SK-N-SH (cell line): Measurements from ENCODE around the gene TSEN15. TPM values are rescaled to one million over a fixed set of nuclear protein-coding genes. Genes with fewer than 3 reads are reported as not detected.

Experiments
- CTCF ChIA-PET: fragments of 300-600, 350-600 bp; formaldehyde crosslinking; extraction: SDS; loops from one replicate; lab custom pipeline; 2021; lab: Yijun Ruan, JAX
- POLR2A ChIA-PET: fragments of 350-600 bp; sonication (Branson Sonifier 250); formaldehyde crosslinking; extraction: SDS; loops from one replicate; lab custom pipeline; 2020; ENCODE audit warnings: antibody characterized with exemption, inconsistent platforms; lab: Yijun Ruan, JAX
- DNase-seq: peaks from one replicate; pipeline ENCODE4 v3.0.0; 2012
- H2AFZ ChIP-seq: fragments of 200-600 bp; sonication (generic); 2 replicates; pipeline ENCODE4 v1.8.1; 2016; ENCODE audit warnings: antibody characterized with exemption, mild to moderate bottlenecking, low read depth
- H3F3A ChIP-seq: fragments of 200-600 bp; sonication (generic); replicated peaks from 2 replicates; pipeline ENCODE3; 2016; ENCODE audit warnings: antibody characterized with exemption, mild to moderate bottlenecking; ENCODE audit not compliant: insufficient read depth
- H3K27ac ChIP-seq, 2 experiments: fragments of 200-500 bp in 1 of 2; fragments of 200-600 bp in 1 of 2; sonication (Bioruptor generic) in 1 of 2; sonication (generic), shearing (Covaris generic) in 1 of 2; 2 replicates each; pipeline versions ENCODE4 v1.5.1 to v1.6.1; 2014 to 2016; ENCODE audit warnings: low read depth in 2 of 2, inconsistent platforms in 1 of 2, low read length in 1 of 2, mild to moderate bottlenecking in 1 of 2, mixed read lengths in 1 of 2
- H3K27me3 ChIP-seq: fragments of 200-600 bp; sonication (generic), shearing (Covaris generic); 2 replicates; pipeline ENCODE4 v1.6.1; 2016; ENCODE audit warnings: mixed run types; ENCODE audit not compliant: insufficient read depth
- H3K36me3 ChIP-seq, 2 experiments: fragments of 200-500 bp in 1 of 2; fragments of 200-600 bp in 1 of 2; sonication (Bioruptor generic) in 1 of 2; sonication (generic) in 1 of 2; replicated peaks in 1 of 2; 2 replicates each; pipeline versions ENCODE3 to v1.5.1; 2014 to 2016; ENCODE audit warnings: low read length in 1 of 2, mild to moderate bottlenecking in 1 of 2; ENCODE audit not compliant: insufficient read depth in 2 of 2, control insufficient read depth in 1 of 2
- H3K4me1 ChIP-seq, 2 experiments: fragments of 200-500 bp in 1 of 2; fragments of 200-600 bp in 1 of 2; sonication (Bioruptor generic) in 1 of 2; sonication (generic), shearing (Covaris generic) in 1 of 2; 2 replicates each; pipeline versions ENCODE4 v1.5.1 to v1.6.1; 2014 to 2016; ENCODE audit warnings: low read depth in 1 of 2, low read length in 1 of 2, mixed run types in 1 of 2; ENCODE audit not compliant: insufficient read depth in 2 of 2, control insufficient read depth in 1 of 2
- H3K4me2 ChIP-seq: fragments of 200-600 bp; sonication (generic), shearing (Covaris generic); 2 replicates; pipeline ENCODE4 v1.6.1; 2017; ENCODE audit warnings: mixed run types
- H3K4me3 ChIP-seq, 2 experiments: fragments of 200-500 bp in 1 of 2; fragments of 200-600 bp in 1 of 2; sonication (Bioruptor generic) in 1 of 2; sonication (generic), shearing (Covaris generic) in 1 of 2; 2 replicates each; pipeline versions ENCODE4 v1.5.1 to v1.8.1; 2014 to 2016; ENCODE audit warnings: low read depth in 2 of 2, inconsistent platforms in 1 of 2, low read length in 1 of 2, mild to moderate bottlenecking in 1 of 2, mixed read lengths in 1 of 2, moderate library complexity in 1 of 2
- H3K79me2 ChIP-seq: fragments of 200-600 bp; sonication (generic); 2 replicates; pipeline ENCODE4 v1.8.1; 2017; ENCODE audit warnings: mild to moderate bottlenecking; ENCODE audit not compliant: insufficient read depth
- H3K9ac ChIP-seq: fragments of 200-600 bp; sonication (generic); 2 replicates; pipeline ENCODE4 v1.6.1; 2017; ENCODE audit warnings: mixed run types
- H3K9me2 ChIP-seq: fragments of 200-600 bp; sonication (generic); 2 replicates; pipeline ENCODE4 v1.6.1; 2017; ENCODE audit warnings: mixed run types
- H3K9me3 ChIP-seq: fragments of 200-600 bp; sonication (generic); 2 replicates; pipeline ENCODE4 v1.6.1; 2017; ENCODE audit warnings: mixed run types, mild to moderate bottlenecking, moderate library complexity
- H4K20me1 ChIP-seq: fragments of 200-600 bp; sonication (generic); 2 replicates; pipeline ENCODE4 v1.6.1; 2017; ENCODE audit warnings: mild to moderate bottlenecking, mixed run types; ENCODE audit not compliant: insufficient read depth
- CHD2 ChIP-seq: fragments of 150-350 bp; IDR thresholded peaks from 2 replicates; pipeline ENCODE4 v1.6.1; 2018; ENCODE audit warnings: low read length; ENCODE audit not compliant: partially characterized antibody
- ELF1 ChIP-seq: IDR thresholded peaks from 2 replicates; pipeline ENCODE4 v1.4.0; 2012
- EZH2phosphoT487 ChIP-seq: fragments of 200-600 bp; sonication (generic); IDR thresholded peaks from 2 replicates; pipeline ENCODE4 v1.6.1; 2017; ENCODE audit warnings: low read depth, mixed run types, mild to moderate bottlenecking, antibody characterized with exemption, moderate library complexity, borderline replicate concordance
- MAX ChIP-seq: IDR thresholded peaks from 2 replicates; pipeline ENCODE4 v1.4.0; 2012; ENCODE audit warnings: low read depth
- MEF2A ChIP-seq: IDR thresholded peaks from 2 replicates; pipeline ENCODE4 v1.4.0; 2012; ENCODE audit warnings: low read depth, borderline replicate concordance
- POLR2AphosphoS5 ChIP-seq: IDR thresholded peaks from 2 replicates; pipeline ENCODE4 v1.6.1; 2012; ENCODE audit warnings: low read depth, low read length
- REST ChIP-seq: IDR thresholded peaks from 2 replicates; pipeline ENCODE4 v1.6.1; 2012; ENCODE audit warnings: mild to moderate bottlenecking, low read depth, low read length, moderate library complexity
- SIN3A ChIP-seq: IDR thresholded peaks from 2 replicates; pipeline ENCODE4 v1.6.1; 2012; ENCODE audit warnings: low read depth, mild to moderate bottlenecking, low read length, moderate library complexity, borderline replicate concordance
- SMC3 ChIP-seq: IDR thresholded peaks from 2 replicates; pipeline ENCODE4 v1.6.1; 2012; ENCODE audit warnings: low read depth, low read length, improper control_type of control experiment
- TAF1 ChIP-seq: IDR thresholded peaks from 2 replicates; pipeline ENCODE4 v1.6.1; 2012; ENCODE audit warnings: low read depth, mild to moderate bottlenecking, low read length, moderate library complexity, borderline replicate concordance
- TEAD4 ChIP-seq: IDR thresholded peaks from 2 replicates; pipeline ENCODE4 v1.4.0; 2012; ENCODE audit warnings: mild to moderate bottlenecking, borderline replicate concordance; ENCODE audit not compliant: insufficient read depth
- WGBS: methylation state at CpG from one replicate; pipeline ENCODE4 v1.1.6; 2017; ENCODE audit warnings: low lambda C conversion rate; 5-methylcytosine and 5-hydroxymethylcytosine counted together
- polyA plus RNA-seq, 3 experiments: library from polyadenylated mRNA; depleted of rRNA; stranded (reverse); fragments of >200 nt; gene quantifications; 2 replicates each; pipeline ENCODE4 v1.2.3, GENCODE V29; 2012
- TF ChIP-seq, protein P1 (sequence below): IDR thresholded peaks from 2 replicates; pipeline ENCODE4 v1.4.0; 2012; ENCODE audit warnings: low read depth, borderline replicate concordance
- TF ChIP-seq, protein P2 (sequence below): IDR thresholded peaks from 2 replicates; pipeline ENCODE4; 2012

Gene TSEN15
- polyA plus RNA-seq, 1 of the 3 experiments (the other 2 are of a cell fraction) = 29.0 TPM

- TF ChIP-seq MAX = peak; percentile 6; the same call in 1 of the 2 replicates
- TF ChIP-seq, protein P1, sequence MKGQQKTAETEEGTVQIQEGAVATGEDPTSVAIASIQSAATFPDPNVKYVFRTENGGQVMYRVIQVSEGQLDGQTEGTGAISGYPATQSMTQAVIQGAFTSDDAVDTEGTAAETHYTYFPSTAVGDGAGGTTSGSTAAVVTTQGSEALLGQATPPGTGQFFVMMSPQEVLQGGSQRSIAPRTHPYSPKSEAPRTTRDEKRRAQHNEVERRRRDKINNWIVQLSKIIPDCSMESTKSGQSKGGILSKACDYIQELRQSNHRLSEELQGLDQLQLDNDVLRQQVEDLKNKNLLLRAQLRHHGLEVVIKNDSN = no peak
- TF ChIP-seq, protein P2, sequence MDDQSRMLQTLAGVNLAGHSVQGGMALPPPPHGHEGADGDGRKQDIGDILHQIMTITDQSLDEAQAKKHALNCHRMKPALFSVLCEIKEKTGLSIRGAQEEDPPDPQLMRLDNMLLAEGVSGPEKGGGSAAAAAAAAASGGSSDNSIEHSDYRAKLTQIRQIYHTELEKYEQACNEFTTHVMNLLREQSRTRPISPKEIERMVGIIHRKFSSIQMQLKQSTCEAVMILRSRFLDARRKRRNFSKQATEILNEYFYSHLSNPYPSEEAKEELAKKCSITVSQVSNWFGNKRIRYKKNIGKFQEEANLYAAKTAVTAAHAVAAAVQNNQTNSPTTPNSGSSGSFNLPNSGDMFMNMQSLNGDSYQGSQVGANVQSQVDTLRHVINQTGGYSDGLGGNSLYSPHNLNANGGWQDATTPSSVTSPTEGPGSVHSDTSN = no peak
- TF ChIP-seq ELF1 = no peak
- TF ChIP-seq TAF1 = no peak
- no peak for DNase-seq
- Histone ChIP-seq H3K36me3 (peaks cover 13 to 17% of the 10 kb centered on the region in 2 experiments), H3K9me3 (no peaks in the 10 kb centered on the region), H3F3A (peaks cover 1% of the 10 kb centered on the region), H3K4me3 (peak overlapping the region in 1 of 2 experiments; percentile 99; a peak in 2 of 4 replicates), H3K27ac (peak overlapping the region; percentile 86 to 97), H3K4me2 (peak overlapping the region; percentile 91), H3K9me2 (no peaks in the 10 kb centered on the region), H2AFZ (peak overlapping the region; percentile 99), H3K4me1 (peaks cover 18 to 20% of the 10 kb centered on the region in 2 experiments; a peak in 3 of 4 replicates), H3K79me2 (peaks cover 39% of the 10 kb centered on the region), H3K9ac (peak overlapping the region; percentile 89), H3K27me3 (no peaks in the 10 kb centered on the region), H4K20me1 (no peaks in the 10 kb centered on the region)
- CTCF ChIA-PET = interaction anchor here (1.3 to 1.5 kb wide), 2 partner anchors 395 to 416 kb away, joined by 4 to 5 read pairs; no protein-coding TSS in a partner anchor
- POLR2A ChIA-PET = interaction anchor here (1.7 kb wide), 1 partner anchor 336 kb away, joined by 5 read pairs; the partner anchor contains the start of gene C1orf21
Measured at GRCh38 chr1:184050636-184051035, 894 bp upstream of the TSEN15 start.

GRCh38 chr1:184051138-184051484 is 419 bp upstream of the TSEN15 start:
- no peaks in the 10 kb centered on the region for H3K27me3 ChIP-seq
- no peaks in the 10 kb centered on the region for H3K9me2 ChIP-seq
- POLR2A ChIA-PET = interaction anchor here (0.8 to 1.7 kb wide), 4 partner anchors 10 to 406 kb away, joined by 3 to 5 read pairs (median 4); partner anchors contain the start of gene C1orf21
- H3K9ac ChIP-seq = peak overlapping the region; percentile 89
- no peaks in the 10 kb centered on the region for H4K20me1 ChIP-seq
- H3K4me2 ChIP-seq = peak overlapping the region; percentile 91
- H3K79me2 ChIP-seq = peaks cover 39% of the 10 kb centered on the region
- CTCF ChIA-PET = interaction anchor here (1.3 to 2.1 kb wide), 4 partner anchors 8 to 416 kb away, joined by 3 to 5 read pairs (median 4); no protein-coding TSS in a partner anchor
- H3K36me3 ChIP-seq = peaks cover 16 to 21% of the 10 kb centered on the region in 2 experiments
- H3K9me3 ChIP-seq = no peaks in the 10 kb centered on the region
- H3K4me1 ChIP-seq = peaks cover 18 to 20% of the 10 kb centered on the region in 2 experiments; a peak in 3 of 4 replicates
- no peak for DNase-seq
- WGBS = 6% methylated on average over 6 of the region's 6 CpGs
- peak overlapping the region; percentile 86 to 97 for H3K27ac ChIP-seq
- H3F3A ChIP-seq = peaks cover 6% of the 10 kb centered on the region
- H3K4me3 ChIP-seq = peak overlapping the region; percentile 94 to 99
- TF ChIP-seq ELF1 (no peak), CHD2 (no peak), MEF2A (no peak), REST (no peak), TEAD4 (no peak), SMC3 (no peak), EZH2phosphoT487 (no peak), POLR2AphosphoS5 (no peak), SIN3A (no peak)
- peak overlapping the region; percentile 99 for H2AFZ ChIP-seq
